H1 (cell line): ENCODE results near the gene DNAL1. TPM values are rescaled to one million over a fixed set of nuclear protein-coding genes. Genes with fewer than 3 reads are reported as not detected.

Experiments
- CTCF ChIA-PET: fragments of 300-600 bp; sonication (Branson Sonifier 250); formaldehyde crosslinking; loops from one replicate; lab custom pipeline; 2021; ENCODE audit not compliant: partially characterized antibody; lab: Charles Lee
- POLR2A ChIA-PET: fragments of 300-600 bp; sonication (Branson Sonifier 250); formaldehyde crosslinking; loops from one replicate; lab custom pipeline; 2021; ENCODE audit warnings: inconsistent platforms; ENCODE audit not compliant: partially characterized antibody; lab: Charles Lee
- DNase-seq, 2 experiments: peaks; one replicate each; pipeline versions ENCODE4 v3.0.0 to v3.0.0-alpha.2; 2010 to 2022; ENCODE audit warnings: low spot score in 2 of 2, low read depth in 1 of 2, mixed read lengths in 1 of 2
- FAIRE-seq: peaks from 2 replicates; lab custom pipeline; 2011; peaks lifted over from hg19 to GRCh38; lab: Jason Lieb, UNC
- H2AFZ ChIP-seq: 2 replicates; pipeline ENCODE4 v1.8.1; 2012; ENCODE audit warnings: low read length, inconsistent platforms
- H2AK5ac ChIP-seq: 2 replicates; pipeline ENCODE4 v1.6.1; 2013; ENCODE audit warnings: low read depth, low read length
- H2BK120ac ChIP-seq: replicated peaks from 2 replicates; pipeline ENCODE3; 2013; ENCODE audit warnings: low read depth, low read length, inconsistent platforms
- H2BK12ac ChIP-seq: 2 replicates; pipeline ENCODE4 v1.6.1; 2013; ENCODE audit warnings: low read depth, low read length
- H2BK15ac ChIP-seq: 2 replicates; pipeline ENCODE4 v1.6.1; 2013; ENCODE audit warnings: low read length
- H2BK20ac ChIP-seq: 2 replicates; pipeline ENCODE4 v1.6.1; 2013; ENCODE audit warnings: low read length
- H2BK5ac ChIP-seq: 2 replicates; pipeline ENCODE4 v1.6.1; 2013; ENCODE audit warnings: low read depth, low read length
- H3K14ac ChIP-seq: 2 replicates; pipeline ENCODE4 v1.6.1; 2013; ENCODE audit warnings: inconsistent platforms; ENCODE audit not compliant: insufficient read length
- H3K18ac ChIP-seq: 2 replicates; pipeline ENCODE4 v1.6.1; 2013; ENCODE audit warnings: low read length; ENCODE audit errors: extremely low read depth
- H3K23ac ChIP-seq: 2 replicates; pipeline ENCODE4 v1.6.1; 2013; ENCODE audit warnings: inconsistent platforms; ENCODE audit not compliant: insufficient read length
- H3K23me2 ChIP-seq: 2 replicates; pipeline ENCODE4 v1.6.1; 2013; ENCODE audit warnings: low read depth, low read length
- H3K27ac ChIP-seq: 2 replicates; pipeline ENCODE4 v1.6.1; 2011; ENCODE audit warnings: low read depth, low read length, inconsistent platforms
- H3K27me3 ChIP-seq, 4 experiments: replicated peaks in 1 of 4; 1 replicate in 1 of 4; 2 replicates in 3 of 4; pipeline versions ENCODE4 v1.6.1 to v1.8.1; 2011 to 2013; ENCODE audit warnings: low read length in 3 of 4, mild to moderate bottlenecking in 3 of 4, inconsistent platforms in 2 of 4, mixed read lengths in 2 of 4, moderate library complexity in 1 of 4; ENCODE audit not compliant: control insufficient read depth in 3 of 4, insufficient read depth in 3 of 4; ENCODE audit errors: extremely low read depth in 1 of 4
- H3K36me3 ChIP-seq, 4 experiments: 2 replicates each; pipeline versions ENCODE4 v1.6.1 to v1.8.1; 2011 to 2013; ENCODE audit warnings: mild to moderate bottlenecking in 4 of 4, low read length in 3 of 4, moderate library complexity in 2 of 4, control low read depth in 1 of 4, inconsistent platforms in 1 of 4; ENCODE audit not compliant: insufficient read depth in 4 of 4, control insufficient read depth in 2 of 4
- H3K4ac ChIP-seq: replicated peaks from 2 replicates; pipeline ENCODE3; 2013; ENCODE audit warnings: low read length, low read depth, mixed read lengths, inconsistent platforms; ENCODE audit not compliant: insufficient read length
- H3K4me1 ChIP-seq, 4 experiments: replicated peaks in 1 of 4; 1 replicate in 1 of 4; 2 replicates in 3 of 4; pipeline versions ENCODE4 v1.6.1 to v1.8.1; 2011 to 2013; ENCODE audit warnings: low read length in 3 of 4, inconsistent platforms in 2 of 4, mixed read lengths in 1 of 4; ENCODE audit not compliant: insufficient read depth in 4 of 4, control insufficient read depth in 3 of 4
- H3K4me2 ChIP-seq, 2 experiments: 2 replicates each; pipeline versions ENCODE4 v1.6.1 to v1.8.1; 2011 to 2013; ENCODE audit warnings: low read depth in 2 of 2, low read length in 2 of 2, control low read depth in 1 of 2, inconsistent platforms in 1 of 2, mild to moderate bottlenecking in 1 of 2; ENCODE audit not compliant: insufficient read depth in 1 of 2
- H3K4me3 ChIP-seq, 4 experiments: fragments of 200-600, 300-600 bp in 1 of 4; sonication (generic), shearing (Covaris generic), sonication (Bioruptor Twin) in 1 of 4; 2 replicates each; pipeline versions ENCODE4 v1.5.1 to v1.8.1; 2011 to 2016; ENCODE audit warnings: low read length in 4 of 4, low read depth in 3 of 4, control low read depth in 2 of 4, inconsistent platforms in 2 of 4, mild to moderate bottlenecking in 2 of 4, mixed read lengths in 1 of 4, moderate library complexity in 1 of 4; ENCODE audit not compliant: insufficient read depth in 2 of 4; ENCODE audit errors: extremely low read depth in 1 of 4
- H3K56ac ChIP-seq: replicated peaks from 2 replicates; pipeline ENCODE3; 2013; ENCODE audit warnings: low read depth, mild to moderate bottlenecking, mixed read lengths, low read length, inconsistent platforms; ENCODE audit not compliant: insufficient read length
- H3K79me1 ChIP-seq: 2 replicates; pipeline ENCODE4 v1.6.1; 2013; ENCODE audit warnings: low read depth, low read length, control low read depth
- H3K79me2 ChIP-seq, 2 experiments: 2 replicates each; pipeline versions ENCODE4 v1.6.1 to v1.8.1; 2012 to 2013; ENCODE audit warnings: low read length in 2 of 2, mild to moderate bottlenecking in 2 of 2, inconsistent platforms in 1 of 2; ENCODE audit not compliant: insufficient read depth in 2 of 2, control insufficient read depth in 1 of 2
- H3K9ac ChIP-seq, 4 experiments: replicated peaks in 1 of 4; 1 replicate in 1 of 4; 2 replicates in 3 of 4; pipeline versions ENCODE4 v1.6.1 to v1.8.1; 2011 to 2013; ENCODE audit warnings: low read depth in 3 of 4, low read length in 3 of 4, control low read depth in 2 of 4, mild to moderate bottlenecking in 2 of 4, moderate library complexity in 2 of 4, inconsistent platforms in 1 of 4; ENCODE audit errors: extremely low read depth in 1 of 4
- H3K9me3 ChIP-seq, 2 experiments: 2 replicates each; pipeline versions ENCODE4 v1.6.1 to v1.8.1; 2012 to 2013; ENCODE audit warnings: mild to moderate bottlenecking in 2 of 2, moderate library complexity in 2 of 2, control low read depth in 1 of 2, inconsistent platforms in 1 of 2, low read depth in 1 of 2, low read length in 1 of 2, mixed read lengths in 1 of 2; ENCODE audit not compliant: insufficient read depth in 2 of 2
- H4K20me1 ChIP-seq, 2 experiments: replicated peaks in 1 of 2; 2 replicates each; pipeline versions ENCODE3 to v1.8.1; 2011 to 2013; ENCODE audit warnings: inconsistent platforms in 2 of 2, low read length in 2 of 2, mild to moderate bottlenecking in 1 of 2; ENCODE audit not compliant: insufficient read depth in 2 of 2, control insufficient read depth in 1 of 2
- H4K5ac ChIP-seq: 2 replicates; pipeline ENCODE4 v1.6.1; 2013; ENCODE audit warnings: low read length, low read depth, mixed read lengths, inconsistent platforms; ENCODE audit not compliant: insufficient read length
- H4K8ac ChIP-seq: 2 replicates; pipeline ENCODE4 v1.8.0; 2013; ENCODE audit warnings: mild to moderate bottlenecking, moderate library complexity, low read length, inconsistent platforms; ENCODE audit not compliant: insufficient read depth; ENCODE audit errors: extremely low read depth
- H4K91ac ChIP-seq: replicated peaks from 2 replicates; pipeline ENCODE3; 2013; ENCODE audit warnings: low read length, mixed read lengths, inconsistent platforms; ENCODE audit not compliant: insufficient read length
- BACH1 ChIP-seq: IDR thresholded peaks from 2 replicates; pipeline ENCODE4 v1.6.1; 2012; ENCODE audit warnings: low read length, improper control_type of control experiment
- KDM1A ChIP-seq: fragments of 200-600, 300-600 bp; sonication (generic); IDR thresholded peaks from 2 replicates; pipeline ENCODE4 v1.7.1; 2016; ENCODE audit warnings: mild to moderate bottlenecking, low read length, borderline replicate concordance
- MAFK ChIP-seq: IDR thresholded peaks from 2 replicates; pipeline ENCODE4 v1.6.1; 2012; ENCODE audit warnings: low read depth, mild to moderate bottlenecking, improper control_type of control experiment, low read length
- NANOG ChIP-seq: IDR thresholded peaks from 2 replicates; pipeline ENCODE4 v1.6.1; 2011; ENCODE audit warnings: low read length, low read depth, mild to moderate bottlenecking, inconsistent platforms; ENCODE audit not compliant: insufficient read depth, poor library complexity, severe bottlenecking
- NRF1 ChIP-seq: IDR thresholded peaks from 2 replicates; pipeline ENCODE4 v1.6.1; 2011; ENCODE audit warnings: mild to moderate bottlenecking, low read depth, low read length, improper control_type of control experiment
- RNF2 ChIP-seq: fragments of 200-900, 300-1000 bp; sonication (generic); IDR thresholded peaks from 2 replicates; pipeline ENCODE4 v1.7.1; 2016; ENCODE audit warnings: borderline replicate concordance, low read depth, mild to moderate bottlenecking, antibody characterized with exemption, low read length; ENCODE audit not compliant: poor library complexity, severe bottlenecking; ENCODE audit errors: missing control alignments
- SP4 ChIP-seq: IDR thresholded peaks from 2 replicates; pipeline ENCODE4 v1.6.1; 2012; ENCODE audit warnings: low read length, inconsistent platforms
- SUZ12 ChIP-seq: fragments of 200-600 bp; sonication (generic); IDR thresholded peaks from 2 replicates; pipeline ENCODE4 v1.6.1; 2012; ENCODE audit warnings: mild to moderate bottlenecking, inconsistent platforms, low read length, moderate library complexity, mixed read lengths
- TAF1 ChIP-seq: IDR thresholded peaks from 2 replicates; pipeline ENCODE4 v1.6.1; 2011; ENCODE audit warnings: mild to moderate bottlenecking, low read depth, low read length
- TBP ChIP-seq: IDR thresholded peaks from 2 replicates; pipeline ENCODE4 v1.6.1; 2011; ENCODE audit warnings: low read depth, low read length, improper control_type of control experiment
- WGBS, 2 experiments: shearing (Covaris generic) in 1 of 2; methylation state at CpG; one replicate each; pipeline versions ENCODE4 v1.1.6 to v1.1.7; 2013 to 2015; ENCODE audit warnings: low lambda C conversion rate in 2 of 2, mixed read lengths in 2 of 2, inconsistent platforms in 1 of 2, low coverage in 1 of 2, missing lambda C conversion rate in 1 of 2; ENCODE audit not compliant: insufficient replicate concordance in 2 of 2, insufficient coverage in 1 of 2, insufficient read length in 1 of 2; ENCODE audit errors: extremely low coverage in 1 of 2, missing lambda C conversion rate in 1 of 2; 5-methylcytosine and 5-hydroxymethylcytosine counted together
- polyA plus RNA-seq, 7 experiments: library from polyadenylated mRNA; depleted of rRNA in 3 of 7; stranded (reverse) in 5 of 7; unstranded in 2 of 7; fragments of >200 nt in 5 of 7; fragments of 200-250 nt in 2 of 7; gene quantifications; 1 replicate in 5 of 7; 2 replicates in 1 of 7; 4 replicates in 1 of 7; pipeline versions ENCODE4 v1.2.1 to v1.2.3, GENCODE V29; 2011 to 2013; ENCODE audit warnings: missing spikeins in 2 of 7, mixed read lengths in 2 of 7
- total RNA-seq: library from RNA; stranded (reverse); fragmentation: NEBNext Ultra II Directional; extraction: Animal tissue kit (Norgen Biotek cat#: 25700); gene quantifications from 2 replicates; pipeline ENCODE4 v1.2.1, GENCODE V29; 2021

DNAL1 gene
- total and polyA plus RNA-seq, 2 of the 8 experiments (the other 6 are each of a cell fraction or from before 2014, with no cell fraction given) = 2.8 to 16.8 TPM

- no peak overlapping the region for H4K91ac ChIP-seq
- H3K18ac ChIP-seq = no peak overlapping the region
- no peak overlapping the region for H3K4me2 ChIP-seq
- no peak overlapping the region for H3K14ac ChIP-seq
- H2AFZ ChIP-seq = no peak overlapping the region
- peaks cover 0 to 3% (median 0%) of the 10 kb centered on the region in 4 experiments; a peak in 2 of 8 replicates for H3K36me3 ChIP-seq
- no peaks in the 10 kb centered on the region for H3K4me1 ChIP-seq
- H3K79me1 ChIP-seq = no peaks in the 10 kb centered on the region
- CTCF ChIA-PET = no interaction called here
- H3K9me3 ChIP-seq = no peaks in the 10 kb centered on the region
- 92% methylated on average over 1 of the region's 1 CpG; no CpG with 5 or more reads in 1 of the 2 experiments for WGBS, 2 experiments
- no peak overlapping the region for H3K4ac ChIP-seq
- no peak for FAIRE-seq
- H3K79me2 ChIP-seq = no peaks in the 10 kb centered on the region
- no peak overlapping the region for H3K27ac ChIP-seq
- DNase-seq = no peak
- H2AK5ac ChIP-seq = no peak overlapping the region
- H4K20me1 ChIP-seq = no peaks in the 10 kb centered on the region
- no peak overlapping the region for H3K23ac ChIP-seq
- H3K23me2 ChIP-seq = no peaks in the 10 kb centered on the region
- no peaks in the 10 kb centered on the region for H3K27me3 ChIP-seq
- no peak overlapping the region for H3K4me3 ChIP-seq
- no peak overlapping the region for H2BK15ac ChIP-seq
- H4K8ac ChIP-seq = no peak overlapping the region
- no peak overlapping the region for H2BK12ac ChIP-seq
- H2BK5ac ChIP-seq = no peak overlapping the region
- H4K5ac ChIP-seq = no peak overlapping the region
- TF ChIP-seq MAFK = no peak
- no peak for TF ChIP-seq NRF1
- TF ChIP-seq KDM1A = no peak
- no peak for TF ChIP-seq SP4
- TF ChIP-seq RNF2 = no peak
- TF ChIP-seq BACH1 = no peak
- TF ChIP-seq SUZ12 = no peak
- no peak for TF ChIP-seq TBP
- no peak for TF ChIP-seq TAF1
- no peak for TF ChIP-seq NANOG
- H3K56ac ChIP-seq = no peak overlapping the region
- POLR2A ChIA-PET = interaction anchor here (2.7 kb wide), 1 partner anchor 13 kb away, joined by 10 read pairs; no protein-coding TSS in a partner anchor
- H2BK20ac ChIP-seq = no peak overlapping the region
- H2BK120ac ChIP-seq = no peak overlapping the region
- H3K9ac ChIP-seq = no peak overlapping the region
Measured at GRCh38 chr14:73700325-73700724, 55.5 kb downstream of the DNAL1 start.
